SK-N-MC (cell line): ENCODE data around the gene PPM1N.

Experiments used
- EZH2 ChIP-seq: fragments of 200-600 bp; sonication (generic); IDR thresholded peaks from one replicate; pipeline ENCODE4 v1.6.1; 2017; ENCODE audit warnings: antibody characterized with exemption
- FOXP2 ChIP-seq: optimal IDR thresholded peaks from 2 replicates; pipeline ENCODE3; 2011; ENCODE audit warnings: mild to moderate bottlenecking, moderate library complexity; ENCODE audit not compliant: insufficient read depth; ENCODE audit errors: extremely low read length, control extremely low read depth
- POLR2AphosphoS5 ChIP-seq: IDR thresholded peaks from 2 replicates; pipeline ENCODE4 v1.6.1; 2012; ENCODE audit warnings: mild to moderate bottlenecking, low read depth, low read length, borderline replicate concordance

- no peak for TF ChIP-seq FOXP2
- no peak for TF ChIP-seq EZH2
- no peak for TF ChIP-seq POLR2AphosphoS5
Observed at GRCh38 chr19:45526971-45527370, 28.7 kb downstream of the PPM1N start.
